Glutamatergic neuron (in vitro differentiated cells): ENCODE results near the gene IL36B. TPM values are rescaled to one million over a fixed set of nuclear protein-coding genes. Genes with fewer than 3 reads are reported as not detected.

ENCODE experiments used
- DNase-seq: peaks from one replicate; pipeline ENCODE4 v3.0.0; 2022
- H3K27ac Mint-ChIP-seq: one replicate; pipeline ENCODE4 v1.8.0; 2020; ENCODE audit warnings: mild to moderate bottlenecking, mixed read lengths, inconsistent platforms; ENCODE audit not compliant: unreplicated experiment
- H3K27me3 Mint-ChIP-seq: one replicate; pipeline ENCODE4 v1.8.0; 2020; ENCODE audit warnings: mild to moderate bottlenecking, moderate library complexity, mixed read lengths, inconsistent platforms; ENCODE audit not compliant: unreplicated experiment
- H3K36me3 Mint-ChIP-seq: one replicate; pipeline ENCODE4 v1.8.0; 2020; ENCODE audit warnings: mild to moderate bottlenecking, mixed read lengths, inconsistent platforms; ENCODE audit not compliant: unreplicated experiment
- H3K4me1 Mint-ChIP-seq: one replicate; pipeline ENCODE4 v1.8.0; 2020; ENCODE audit warnings: mild to moderate bottlenecking, low read depth, mixed read lengths, inconsistent platforms; ENCODE audit not compliant: unreplicated experiment
- H3K4me3 Mint-ChIP-seq: one replicate; pipeline ENCODE4 v1.8.0; 2020; ENCODE audit warnings: mild to moderate bottlenecking, mixed read lengths, inconsistent platforms; ENCODE audit not compliant: unreplicated experiment
- H3K9me3 Mint-ChIP-seq: one replicate; pipeline ENCODE4 v1.8.0; 2020; ENCODE audit warnings: mild to moderate bottlenecking, moderate library complexity, mixed read lengths, inconsistent platforms; ENCODE audit not compliant: unreplicated experiment
- CTCF ChIP-seq: fragments of 200-600 bp; sonication (generic); IDR thresholded peaks from one replicate; pipeline ENCODE4 v1.5.0; 2021; ENCODE audit not compliant: partially characterized antibody, unreplicated experiment
- total RNA-seq: library from RNA; stranded (reverse); fragmentation: NEBNext Ultra II Directional; extraction: Animal tissue kit (Norgen Biotek cat#: 25700); gene quantifications from one replicate; pipeline ENCODE4 v1.2.1, GENCODE V29; 2021; ENCODE audit not compliant: unreplicated experiment

The IL36B gene
- total RNA-seq, 1 donor from 2014 or later: not detected

GRCh38 chr2:113070606-113070975 is 17.9 kb upstream of the IL36B start:
- H3K9me3 Mint-ChIP-seq: peaks cover 6% of the 10 kb centered on the region
- no peak overlapping the region for H3K27ac Mint-ChIP-seq
- no peaks in the 10 kb centered on the region for H3K27me3 Mint-ChIP-seq
- TF ChIP-seq CTCF: no peak
- DNase-seq: no peak
- H3K36me3 Mint-ChIP-seq: no peaks in the 10 kb centered on the region
- H3K4me1 Mint-ChIP-seq: no peaks in the 10 kb centered on the region
- H3K4me3 Mint-ChIP-seq: no peak overlapping the region

- no peak overlapping the region for H3K27ac Mint-ChIP-seq
- no peaks in the 10 kb centered on the region for H3K27me3 Mint-ChIP-seq
- TF ChIP-seq CTCF: no peak
- H3K36me3 Mint-ChIP-seq: no peaks in the 10 kb centered on the region
- H3K4me3 Mint-ChIP-seq: no peak overlapping the region
- peaks cover 2% of the 10 kb centered on the region for H3K9me3 Mint-ChIP-seq
- H3K4me1 Mint-ChIP-seq: no peaks in the 10 kb centered on the region
- DNase-seq: no peak
Measured at GRCh38 chr2:113069676-113070605, 17.3 kb upstream of the IL36B start.

GRCh38 chr2:113068706-113069485 is 16.2 kb upstream of the IL36B start:
- H3K27me3 Mint-ChIP-seq: no peaks in the 10 kb centered on the region
- no peak for TF ChIP-seq CTCF

GRCh38 chr2:113068249-113068648 is 15.6 kb upstream of the IL36B start:
- Mint-ChIP-seq H3K9me3 (no peaks in the 10 kb centered on the region), H3K4me3 (no peak overlapping the region), H3K36me3 (no peaks in the 10 kb centered on the region), H3K27ac (no peak overlapping the region), H3K4me1 (no peaks in the 10 kb centered on the region), H3K27me3 (no peaks in the 10 kb centered on the region)
- no peak for DNase-seq
- no peak for TF ChIP-seq CTCF

More at GRCh38 chr2:113068706-113069485, 16.2 kb upstream of the IL36B start:
- Mint-ChIP-seq H3K9me3 (no peaks in the 10 kb centered on the region), H3K4me1 (no peaks in the 10 kb centered on the region), H3K36me3 (no peaks in the 10 kb centered on the region), H3K27ac (no peak overlapping the region), H3K4me3 (no peak overlapping the region)
- no peak for DNase-seq
